Measurements from ENCODE around the gene FKBP1A. TPM values are rescaled to one million over a fixed set of nuclear protein-coding genes. Genes with fewer than 3 reads are reported as not detected.

Gene FKBP1A
- total and polyA plus RNA-seq, 2 experiments from 2014 or later = 99.5 to 161 TPM

GRCh38 chr20:1440024-1440423 is 47.2 kb upstream of the FKBP1A start:
- no peak overlapping the region for H3K4me3 ChIP-seq
- H3K9me3 ChIP-seq (ENCODE audit: low read depth) = no peaks in the 10 kb centered on the region
- H2AFZ ChIP-seq = no peak overlapping the region
- 89% methylated on average over 6 of the region's 6 CpGs for WGBS (ENCODE audit: low lambda C conversion rate, missing lambda C conversion rate)
- H3K4me1 ChIP-seq (ENCODE audit: insufficient read depth) = no peaks in the 10 kb centered on the region
- H3K36me3 ChIP-seq (replicated peaks; ENCODE audit: insufficient read depth, low read depth) = no peaks in the 10 kb centered on the region
- DNase-seq (ENCODE audit: low spot score) = no peak
- H3K27me3 ChIP-seq = no peaks in the 10 kb centered on the region
- no peak overlapping the region for H3K27ac ChIP-seq
- no peaks in the 10 kb centered on the region for H3K9me2 ChIP-seq (replicated peaks; ENCODE audit: insufficient read depth)
- no peaks in the 10 kb centered on the region for H3K79me2 ChIP-seq
- no peak overlapping the region for H3K4me2 ChIP-seq
- TF ChIP-seq, protein P1, sequence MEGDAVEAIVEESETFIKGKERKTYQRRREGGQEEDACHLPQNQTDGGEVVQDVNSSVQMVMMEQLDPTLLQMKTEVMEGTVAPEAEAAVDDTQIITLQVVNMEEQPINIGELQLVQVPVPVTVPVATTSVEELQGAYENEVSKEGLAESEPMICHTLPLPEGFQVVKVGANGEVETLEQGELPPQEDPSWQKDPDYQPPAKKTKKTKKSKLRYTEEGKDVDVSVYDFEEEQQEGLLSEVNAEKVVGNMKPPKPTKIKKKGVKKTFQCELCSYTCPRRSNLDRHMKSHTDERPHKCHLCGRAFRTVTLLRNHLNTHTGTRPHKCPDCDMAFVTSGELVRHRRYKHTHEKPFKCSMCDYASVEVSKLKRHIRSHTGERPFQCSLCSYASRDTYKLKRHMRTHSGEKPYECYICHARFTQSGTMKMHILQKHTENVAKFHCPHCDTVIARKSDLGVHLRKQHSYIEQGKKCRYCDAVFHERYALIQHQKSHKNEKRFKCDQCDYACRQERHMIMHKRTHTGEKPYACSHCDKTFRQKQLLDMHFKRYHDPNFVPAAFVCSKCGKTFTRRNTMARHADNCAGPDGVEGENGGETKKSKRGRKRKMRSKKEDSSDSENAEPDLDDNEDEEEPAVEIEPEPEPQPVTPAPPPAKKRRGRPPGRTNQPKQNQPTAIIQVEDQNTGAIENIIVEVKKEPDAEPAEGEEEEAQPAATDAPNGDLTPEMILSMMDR (IDR thresholded peaks at IDR 0.05; ENCODE audit: poor library complexity) = no peak
- TF ChIP-seq EZH2phosphoT487 (IDR thresholded peaks at IDR 0.05; ENCODE audit: low read depth, severe bottlenecking, unreplicated experiment) (no peak), EZH2 (IDR thresholded peaks at IDR 0.05; ENCODE audit: borderline replicate concordance) (no peak)
- no peaks in the 10 kb centered on the region for H4K20me1 ChIP-seq (ENCODE audit: insufficient read depth, poor library complexity, severe bottlenecking)

DNA sequence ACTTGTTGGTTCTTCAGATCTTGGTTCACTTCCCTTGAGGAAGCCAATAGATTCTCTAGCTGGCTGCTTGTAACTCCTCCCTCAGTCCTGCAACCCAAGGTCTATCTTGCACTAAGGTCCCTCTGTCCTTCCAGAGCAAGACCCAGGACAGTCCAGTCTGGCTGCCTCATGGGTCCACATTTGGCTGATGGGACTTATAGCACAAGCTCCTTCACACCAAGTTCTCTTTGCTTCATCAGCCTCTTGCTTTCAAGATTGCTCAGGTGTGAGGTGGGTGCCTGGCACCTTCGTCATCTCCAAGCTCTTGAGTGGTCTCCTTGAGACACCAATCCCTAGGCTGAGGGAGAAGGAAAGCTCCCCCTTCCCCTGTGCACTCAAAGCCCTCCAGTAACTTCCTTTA is 45.5 kb upstream of the FKBP1A start:
- Histone ChIP-seq H3K36me3 (replicated peaks; ENCODE audit: insufficient read depth, low read depth) (no peaks in the 10 kb centered on the region), H3K4me2 (no peak overlapping the region), H3K27me3 (no peaks in the 10 kb centered on the region), H3K4me3 (no peak overlapping the region), H4K20me1 (ENCODE audit: insufficient read depth, poor library complexity, severe bottlenecking) (no peaks in the 10 kb centered on the region), H3K4me1 (ENCODE audit: insufficient read depth) (no peaks in the 10 kb centered on the region), H3K27ac (no peak overlapping the region), H3K9me2 (replicated peaks; ENCODE audit: insufficient read depth) (no peaks in the 10 kb centered on the region), H3K9me3 (ENCODE audit: low read depth) (no peaks in the 10 kb centered on the region), H2AFZ (no peak overlapping the region), H3K79me2 (no peaks in the 10 kb centered on the region)
- DNase-seq (ENCODE audit: low spot score) = no peak
- WGBS (ENCODE audit: low lambda C conversion rate, missing lambda C conversion rate) = 100% methylated on average over 1 of the region's 1 CpG
- TF ChIP-seq, protein P1 (IDR thresholded peaks at IDR 0.05; ENCODE audit: poor library complexity) = no peak
- TF ChIP-seq EZH2 (IDR thresholded peaks at IDR 0.05; ENCODE audit: borderline replicate concordance) = no peak
- TF ChIP-seq EZH2phosphoT487 (IDR thresholded peaks at IDR 0.05; ENCODE audit: low read depth, severe bottlenecking, unreplicated experiment) = no peak

DNA sequence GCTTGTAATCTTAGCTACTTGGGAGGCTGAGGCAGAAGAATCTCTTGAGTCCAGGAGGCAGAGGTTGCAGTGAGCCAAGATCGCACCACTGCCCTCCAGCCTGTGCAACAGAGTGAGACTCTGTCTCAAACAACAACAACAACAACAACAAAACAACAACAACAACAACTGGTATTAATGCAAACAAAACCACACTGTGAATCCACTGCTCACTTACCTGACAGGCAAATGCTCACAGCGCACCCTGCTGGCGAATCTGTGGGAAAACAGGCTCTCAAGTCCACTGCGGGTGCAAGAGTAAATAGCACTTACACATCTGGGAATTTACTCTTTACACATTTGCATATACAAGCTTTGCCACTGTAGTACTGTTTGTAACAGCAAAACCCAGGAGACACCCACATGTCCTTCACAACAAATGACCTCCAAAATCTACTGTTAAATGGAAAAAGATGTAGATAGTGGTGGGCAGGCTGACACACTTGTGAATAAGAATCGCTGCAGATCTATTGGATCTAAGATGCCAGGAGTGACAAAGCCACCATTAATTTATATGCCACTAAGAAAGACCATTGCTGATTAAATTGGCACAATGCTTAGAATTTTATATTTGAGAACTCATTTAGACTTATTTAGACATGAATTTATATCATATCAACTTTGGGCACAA is 44.5 kb upstream of the FKBP1A start:
- H3K4me2 ChIP-seq = no peak overlapping the region
- H3K36me3 ChIP-seq (replicated peaks; ENCODE audit: insufficient read depth, low read depth) = no peaks in the 10 kb centered on the region
- H3K9me2 ChIP-seq (replicated peaks; ENCODE audit: insufficient read depth) = no peaks in the 10 kb centered on the region
- no peak overlapping the region for H2AFZ ChIP-seq
- no peaks in the 10 kb centered on the region for H3K9me3 ChIP-seq (ENCODE audit: low read depth)
- TF ChIP-seq, protein P1 (IDR thresholded peaks at IDR 0.05; ENCODE audit: poor library complexity) = peak; percentile 86
- TF ChIP-seq EZH2 (IDR thresholded peaks at IDR 0.05; ENCODE audit: borderline replicate concordance) = no peak
- no peaks in the 10 kb centered on the region for H3K27me3 ChIP-seq
- no peaks in the 10 kb centered on the region for H3K79me2 ChIP-seq
- peak; percentile 81 for DNase-seq (ENCODE audit: low spot score)
- H3K4me3 ChIP-seq = no peak overlapping the region
- WGBS (ENCODE audit: low lambda C conversion rate, missing lambda C conversion rate) = 31% methylated on average over 5 of the region's 5 CpGs
- H4K20me1 ChIP-seq (ENCODE audit: insufficient read depth, poor library complexity, severe bottlenecking) = no peaks in the 10 kb centered on the region
- no peak overlapping the region for H3K27ac ChIP-seq
- no peaks in the 10 kb centered on the region for H3K4me1 ChIP-seq (ENCODE audit: insufficient read depth)

Data from hepatocyte (in vitro differentiated cells).